ENCODE measurements around the gene COL11A2.
A peak's percentile ranks its signal among the peaks of the same experiment; 100 is the strongest.
"Not testable (repeated sequence)": the region's sequence is repeated elsewhere in the genome, so short reads cannot be mapped to it uniquely, and the experiment has no call there.

Gene COL11A2

DNA sequence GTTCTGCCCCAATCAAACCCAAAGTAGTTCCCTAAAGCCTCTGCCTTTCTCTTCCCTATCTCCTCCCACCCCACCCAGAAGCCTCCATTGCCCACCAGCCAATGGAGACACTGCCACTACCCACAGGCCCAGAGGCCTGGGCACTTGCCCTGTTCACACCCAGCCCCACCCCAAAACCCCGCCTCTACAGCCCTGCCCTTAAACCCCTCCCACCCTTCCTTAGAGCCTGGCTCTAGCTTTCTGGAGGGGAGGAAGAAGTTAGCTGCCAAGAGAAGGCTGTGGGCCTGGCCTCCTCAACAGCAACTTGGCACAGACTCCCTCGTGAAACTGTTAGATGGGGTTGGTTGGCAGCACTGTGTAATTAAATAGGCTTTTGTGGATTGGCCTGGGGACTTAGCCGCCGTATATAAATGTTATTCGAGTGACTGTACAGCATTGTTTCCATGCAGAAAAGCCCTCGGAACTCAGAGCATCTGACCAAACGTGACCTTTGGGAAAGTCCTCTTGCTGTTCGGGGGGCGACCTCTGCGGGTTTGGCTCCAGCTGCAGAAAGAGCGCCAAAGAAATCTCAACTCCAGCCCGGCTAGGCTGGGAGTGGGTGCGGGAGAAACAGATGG, 31.4 kb downstream of the COL11A2 start:
- peak; percentile 19 for DNase-seq (ENCODE audit: low read depth)
- no peak overlapping the region for H3K4me3 ChIP-seq (ENCODE audit: low read length)
- no peak for TF ChIP-seq CTCF (IDR thresholded peaks at IDR 0.05; ENCODE audit: insufficient read depth, low read depth, low read length, missing control alignments)

GRCh38 chr6:33160096-33160495, 32.2 kb downstream of the COL11A2 start:
- no peak overlapping the region for H3K4me3 ChIP-seq (ENCODE audit: low read length)
- no peak for TF ChIP-seq CTCF (IDR thresholded peaks at IDR 0.05; ENCODE audit: insufficient read depth, low read depth, low read length, missing control alignments)
- DNase-seq (ENCODE audit: low read depth) = no peak

DNA sequence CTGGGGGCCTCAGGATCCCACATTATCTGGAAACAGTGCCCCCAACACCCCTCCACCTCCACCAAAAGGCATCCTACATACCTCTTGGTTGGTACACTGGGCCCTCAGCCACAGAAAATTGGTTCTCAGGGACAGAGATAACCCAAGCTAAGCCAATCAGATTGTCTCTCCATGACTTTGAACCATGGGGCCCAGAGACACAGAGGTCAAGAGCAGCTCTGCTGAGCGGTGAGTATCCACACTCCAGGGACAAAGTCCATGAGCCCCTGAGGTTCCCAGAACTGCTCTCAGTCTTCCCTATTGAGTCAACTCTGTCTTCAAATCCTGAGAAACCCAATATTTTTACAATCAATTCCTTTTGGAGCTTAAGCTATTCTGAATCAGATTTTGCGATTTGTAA, 35.3 kb downstream of the COL11A2 start:
- H3K4me3 ChIP-seq (ENCODE audit: low read length) = no peak overlapping the region
- no peak for TF ChIP-seq CTCF (IDR thresholded peaks at IDR 0.05; ENCODE audit: insufficient read depth, low read depth, low read length, missing control alignments)

GRCh38 chr6:33156561-33156960, 35.7 kb downstream of the COL11A2 start:
- no peak for TF ChIP-seq CTCF (IDR thresholded peaks at IDR 0.05; ENCODE audit: insufficient read depth, low read depth, low read length, missing control alignments)
- no peak for DNase-seq (ENCODE audit: low read depth)
- H3K4me3 ChIP-seq (ENCODE audit: low read length) = no peak overlapping the region

More for the DNA sequence above, 35.3 kb downstream of the COL11A2 start:
- no peak for DNase-seq (ENCODE audit: low read depth)

DNA sequence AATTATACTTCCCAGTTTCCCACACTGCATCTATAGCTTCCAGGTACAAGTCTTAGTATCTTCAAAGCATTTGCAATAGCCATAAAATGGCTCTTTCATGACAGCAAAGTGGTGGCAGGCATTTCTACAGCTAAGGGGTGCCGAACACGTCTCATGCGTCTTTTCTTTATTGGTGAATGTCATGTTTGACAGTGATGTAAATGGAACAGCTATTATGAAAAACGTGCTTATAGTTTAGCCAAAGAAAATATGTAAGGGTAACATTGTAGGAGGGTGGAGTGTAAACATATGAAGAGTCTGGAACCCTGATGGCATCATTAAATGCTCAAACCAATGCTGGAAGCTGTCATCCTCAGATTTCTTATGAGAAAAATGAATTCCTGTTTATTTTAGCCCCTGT, 37.9 kb downstream of the COL11A2 start:
- TF ChIP-seq CTCF (IDR thresholded peaks at IDR 0.05; ENCODE audit: insufficient read depth, low read depth, low read length, missing control alignments) = no peak

DNA sequence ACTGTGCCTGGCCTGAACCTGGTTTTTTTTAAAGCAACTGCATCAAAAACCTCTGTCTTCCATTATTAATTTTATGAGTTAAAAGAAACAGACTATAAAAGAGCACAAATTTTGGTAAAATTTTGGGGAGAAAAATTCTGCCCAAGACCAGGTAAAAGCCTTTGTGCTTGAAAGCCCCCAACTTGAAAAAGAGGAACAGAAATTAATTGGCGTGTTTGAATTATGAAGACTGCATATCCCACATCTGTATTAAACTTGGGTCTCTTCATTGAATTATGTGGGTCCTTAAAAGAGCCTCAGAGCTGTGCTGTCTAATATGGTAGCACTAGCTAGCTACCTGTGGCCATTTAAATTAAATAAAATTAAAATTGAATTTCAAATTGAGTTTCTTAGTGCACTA, 41.2 kb downstream of the COL11A2 start:
- H3K4me3 ChIP-seq (ENCODE audit: low read length) = no peak overlapping the region
- TF ChIP-seq CTCF (IDR thresholded peaks at IDR 0.05; ENCODE audit: insufficient read depth, low read depth, low read length, missing control alignments) = no peak
- DNase-seq (ENCODE audit: low read depth) = no peak

More for the DNA sequence above, 37.9 kb downstream of the COL11A2 start:
- H3K4me3 ChIP-seq (ENCODE audit: low read length) = no peak overlapping the region
- DNase-seq (ENCODE audit: low read depth) = no peak

DNA sequence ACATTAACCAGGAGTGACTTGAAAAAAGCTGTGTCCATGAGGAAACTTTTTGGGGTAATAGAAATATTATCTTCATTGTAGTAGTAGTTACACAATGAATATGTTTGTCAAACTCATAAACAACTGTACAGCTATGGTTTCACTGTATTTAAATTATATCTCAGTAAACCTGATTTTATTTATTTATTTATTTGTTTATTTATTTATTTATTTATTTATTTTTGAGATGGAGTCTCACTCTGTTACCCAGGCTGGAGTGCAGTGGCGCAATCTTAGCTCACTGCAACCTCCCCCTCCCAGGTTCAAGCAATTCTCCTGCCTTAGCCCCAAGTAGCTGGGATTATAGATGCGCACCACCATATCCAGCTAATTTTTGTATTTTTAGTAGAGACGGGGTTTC, 41.7 kb downstream of the COL11A2 start:
- DNase-seq (ENCODE audit: low read depth); H3K4me3 ChIP-seq (ENCODE audit: low read length): not testable (repeated sequence)
